NB4 (cell line): Measurements from ENCODE around the gene CAMTA1.

Experiments
- CTCF ChIP-seq: IDR thresholded peaks from one replicate; pipeline ENCODE4 v1.5.1; 2012; ENCODE audit warnings: low read depth, low read length
- MAX ChIP-seq: IDR thresholded peaks from 2 replicates; pipeline ENCODE4 v1.6.1; 2011; ENCODE audit warnings: low read depth, low read length
- POLR2A ChIP-seq: IDR thresholded peaks from 2 replicates; pipeline ENCODE4 v1.6.1; 2011; ENCODE audit warnings: mild to moderate bottlenecking; ENCODE audit not compliant: insufficient read length; ENCODE audit errors: extremely low read depth

DNA sequence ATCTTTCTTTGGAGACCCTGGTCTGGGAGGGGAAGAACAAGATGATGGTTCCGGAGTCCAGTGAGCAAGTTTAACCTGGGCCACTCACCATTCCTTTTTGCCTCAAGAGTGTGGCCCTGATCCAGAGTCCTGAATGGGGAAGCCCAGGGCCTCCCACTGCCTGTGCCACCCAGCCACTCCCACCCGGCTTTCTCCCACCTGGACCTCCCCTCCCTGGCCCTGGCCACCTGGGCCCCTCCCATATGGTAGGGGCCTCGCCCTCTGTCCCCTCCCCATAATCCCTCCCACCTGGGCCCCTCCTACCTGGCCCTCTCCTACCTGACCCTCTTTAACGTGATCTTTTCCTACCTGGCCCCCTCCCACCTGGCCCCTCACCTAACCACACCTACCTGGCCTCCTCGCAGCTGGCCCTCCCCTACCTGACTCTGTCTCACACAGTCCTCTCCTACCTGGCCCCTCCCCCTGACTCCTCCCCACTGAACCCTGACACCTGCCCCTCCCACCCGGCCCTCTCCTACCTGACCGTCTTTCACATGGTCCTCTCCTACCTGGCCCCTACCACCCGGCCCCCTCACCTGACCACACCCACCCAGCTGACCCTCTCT lies 765.1 kb downstream of the CAMTA1 start:
- TF ChIP-seq CTCF, result no peak
- TF ChIP-seq POLR2A, result no peak
- TF ChIP-seq MAX, result no peak
